Dedifferentiated amniotic fluid mesenchymal stem cell (primary cell): ENCODE data around the gene DNMT3L.

Experiments used
- DNase-seq: peaks from one replicate; pipeline ENCODE4 v3.0.0-alpha.2; 2016; ENCODE audit errors: extremely low spot score

Gene DNMT3L

GRCh38 chr21:44279354-44280260 lies 17.9 kb upstream of the DNMT3L start:
- DNase-seq: no peak

- DNase-seq: no peak
Measured at GRCh38 chr21:44275041-44275440, 13.3 kb upstream of the DNMT3L start.

GRCh38 chr21:44273046-44273445 lies 11.3 kb upstream of the DNMT3L start:
- no peak for DNase-seq

GRCh38 chr21:44272284-44272858 lies 10.7 kb upstream of the DNMT3L start:
- DNase-seq: no peak

GRCh38 chr21:44271558-44272283 lies 10.0 kb upstream of the DNMT3L start:
- no peak for DNase-seq

GRCh38 chr21:44269090-44269489 lies 7.4 kb upstream of the DNMT3L start:
- no peak for DNase-seq

GRCh38 chr21:44267655-44268142 lies 6.0 kb upstream of the DNMT3L start:
- no peak for DNase-seq

GRCh38 chr21:44265734-44266270 lies 4.1 kb upstream of the DNMT3L start:
- no peak for DNase-seq

GRCh38 chr21:44263768-44264167 lies 2.1 kb upstream of the DNMT3L start:
- DNase-seq: no peak

- DNase-seq: no peak
Measured at GRCh38 chr21:44263221-44263760, 1.6 kb upstream of the DNMT3L start.

GRCh38 chr21:44262338-44263056 lies 800 bp upstream of the DNMT3L start:
- no peak for DNase-seq

GRCh38 chr21:44260791-44261631 lies 686 bp downstream of the DNMT3L start:
- DNase-seq: no peak

- no peak for DNase-seq
Measured at GRCh38 chr21:44260066-44260465, 1.6 kb downstream of the DNMT3L start.

- DNase-seq: no peak
Measured at GRCh38 chr21:44259082-44259705, 2.5 kb downstream of the DNMT3L start.

GRCh38 chr21:44258056-44258725 lies 3.5 kb downstream of the DNMT3L start:
- DNase-seq: no peak

GRCh38 chr21:44255511-44255981 lies 6.2 kb downstream of the DNMT3L start:
- no peak for DNase-seq

GRCh38 chr21:44253832-44254710 lies 7.6 kb downstream of the DNMT3L start:
- no peak for DNase-seq
